Transverse colon (tissue), 4 donors: ENCODE measurements around the gene ZNF664.

ENCODE experiments used
- CTCF ChIP-seq, 5 experiments: fragments of 200-600 bp in 3 of 5; fragments of 450-650 bp in 2 of 5; sonication (generic) in 3 of 5; IDR thresholded peaks; 1 replicate in 2 of 5; 2 replicates in 3 of 5; pipeline ENCODE4 v1.5.1; 2016 to 2017; ENCODE audit warnings: antibody characterized with exemption in 5 of 5, inconsistent platforms in 3 of 5, mild to moderate bottlenecking in 2 of 5, moderate library complexity in 1 of 5
- EP300 ChIP-seq: sonication (generic); formaldehyde crosslinking; IDR thresholded peaks from one replicate; pipeline ENCODE4 v1.6.1; 2017; ENCODE audit warnings: antibody characterized with exemption, low read depth
- POLR2A ChIP-seq: fragments of 450-650 bp; IDR thresholded peaks from one replicate; pipeline ENCODE4 v1.6.1; 2016; ENCODE audit warnings: antibody characterized with exemption, mild to moderate bottlenecking, moderate library complexity
- POLR2AphosphoS5 ChIP-seq, 3 donors: sonication (generic); formaldehyde crosslinking; IDR thresholded peaks; one replicate each; pipeline ENCODE4 v1.6.1; 2016; ENCODE audit warnings: antibody characterized with exemption in 3 of 3

GRCh38 chr12:124022161-124022560 is 49.1 kb downstream of the ZNF664 start:
- no peak for TF ChIP-seq EP300
- TF ChIP-seq CTCF (IDR thresholded peaks at IDR 0.05) = no peak
- TF ChIP-seq POLR2A = no peak
- no peak for TF ChIP-seq POLR2AphosphoS5 (IDR thresholded peaks at IDR 0.05)
